ENCODE measurements around the gene LRGUK.

DNA sequence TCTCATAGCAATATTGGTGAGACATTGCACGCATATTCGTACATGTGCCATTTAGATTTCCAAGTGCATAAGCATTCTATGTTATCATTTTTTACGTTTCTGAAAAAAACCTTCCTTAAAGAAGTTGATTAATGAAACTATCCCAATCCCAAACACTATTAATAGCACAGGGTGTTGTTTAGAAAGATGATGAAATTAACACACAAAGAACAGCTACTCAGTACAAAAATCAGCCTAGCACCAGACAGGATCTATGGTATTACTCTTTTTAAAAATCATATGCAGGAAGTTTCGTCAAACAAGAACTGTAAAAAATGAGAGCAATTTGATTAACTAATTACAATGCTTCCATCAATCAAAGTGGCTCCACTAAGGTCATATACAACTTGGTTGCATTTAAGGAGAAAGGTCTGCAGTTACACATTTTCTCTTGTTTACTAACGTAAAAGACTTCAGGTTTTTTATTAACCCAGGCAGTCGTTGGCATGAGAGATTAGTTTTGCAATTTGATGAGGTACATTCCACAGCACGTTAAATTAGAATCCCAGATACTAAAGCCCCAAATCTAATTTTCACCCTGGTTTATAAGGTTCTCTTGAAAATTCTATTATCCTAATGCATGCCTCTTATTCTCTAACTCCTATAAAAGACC, 151.5 kb downstream of the LRGUK start:
- no peak for TF ChIP-seq POLR2AphosphoS5 (IDR thresholded peaks at IDR 0.05; ENCODE audit: low read depth)
- TF ChIP-seq, protein P1, sequence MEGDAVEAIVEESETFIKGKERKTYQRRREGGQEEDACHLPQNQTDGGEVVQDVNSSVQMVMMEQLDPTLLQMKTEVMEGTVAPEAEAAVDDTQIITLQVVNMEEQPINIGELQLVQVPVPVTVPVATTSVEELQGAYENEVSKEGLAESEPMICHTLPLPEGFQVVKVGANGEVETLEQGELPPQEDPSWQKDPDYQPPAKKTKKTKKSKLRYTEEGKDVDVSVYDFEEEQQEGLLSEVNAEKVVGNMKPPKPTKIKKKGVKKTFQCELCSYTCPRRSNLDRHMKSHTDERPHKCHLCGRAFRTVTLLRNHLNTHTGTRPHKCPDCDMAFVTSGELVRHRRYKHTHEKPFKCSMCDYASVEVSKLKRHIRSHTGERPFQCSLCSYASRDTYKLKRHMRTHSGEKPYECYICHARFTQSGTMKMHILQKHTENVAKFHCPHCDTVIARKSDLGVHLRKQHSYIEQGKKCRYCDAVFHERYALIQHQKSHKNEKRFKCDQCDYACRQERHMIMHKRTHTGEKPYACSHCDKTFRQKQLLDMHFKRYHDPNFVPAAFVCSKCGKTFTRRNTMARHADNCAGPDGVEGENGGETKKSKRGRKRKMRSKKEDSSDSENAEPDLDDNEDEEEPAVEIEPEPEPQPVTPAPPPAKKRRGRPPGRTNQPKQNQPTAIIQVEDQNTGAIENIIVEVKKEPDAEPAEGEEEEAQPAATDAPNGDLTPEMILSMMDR (conservative IDR thresholded peaks at IDR 0.05; ENCODE audit: low read depth in 2 of 2), result no peak
